ENCODE measurements around the gene SERPINB2. TPM values are rescaled to one million over a fixed set of nuclear protein-coding genes. Genes with fewer than 3 reads are reported as not detected.
A peak's percentile ranks its signal among the peaks of the same experiment; 100 is the strongest.
"Not testable (repeated sequence)": the region's sequence is repeated elsewhere in the genome, so short reads cannot be mapped to it uniquely, and the experiment has no call there.

The SERPINB2 gene
- total RNA-seq, 1 donor from 2014 or later: 1.9 TPM

DNA sequence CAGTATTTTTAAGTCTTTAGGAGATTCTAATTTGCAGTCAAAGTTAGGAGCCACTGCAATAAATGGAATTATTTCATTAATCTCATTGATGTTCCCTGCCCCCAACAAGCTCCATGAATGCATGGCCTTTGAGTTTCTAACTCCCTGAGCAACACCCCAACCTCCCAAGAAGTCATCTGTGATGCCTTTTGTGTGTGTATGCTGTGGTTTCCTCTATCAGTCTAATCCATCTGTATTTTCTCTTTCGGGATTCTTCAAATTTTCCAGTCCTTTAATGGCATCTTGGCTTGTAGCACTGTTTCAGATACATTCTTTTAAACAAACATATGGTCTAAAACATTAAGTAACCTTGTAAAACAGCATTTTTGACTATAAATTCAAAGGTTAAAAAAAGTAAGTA is 37.0 kb downstream of the SERPINB2 start:
- no peak for DNase-seq (ENCODE audit: low read depth)
- TF ChIP-seq CTCF (conservative IDR thresholded peaks at IDR 0.05; ENCODE audit: low read depth, low read length): no peak
- H3K4me3 ChIP-seq (ENCODE audit: low read depth, low read length): no peak overlapping the region

- TF ChIP-seq CTCF (conservative IDR thresholded peaks at IDR 0.05; ENCODE audit: low read depth, low read length): no peak
- no peak overlapping the region for H3K4me3 ChIP-seq (ENCODE audit: low read depth, low read length)
- DNase-seq (ENCODE audit: low read depth): no peak
Observed at GRCh38 chr18:63928331-63928730, 40.8 kb downstream of the SERPINB2 start.

DNA sequence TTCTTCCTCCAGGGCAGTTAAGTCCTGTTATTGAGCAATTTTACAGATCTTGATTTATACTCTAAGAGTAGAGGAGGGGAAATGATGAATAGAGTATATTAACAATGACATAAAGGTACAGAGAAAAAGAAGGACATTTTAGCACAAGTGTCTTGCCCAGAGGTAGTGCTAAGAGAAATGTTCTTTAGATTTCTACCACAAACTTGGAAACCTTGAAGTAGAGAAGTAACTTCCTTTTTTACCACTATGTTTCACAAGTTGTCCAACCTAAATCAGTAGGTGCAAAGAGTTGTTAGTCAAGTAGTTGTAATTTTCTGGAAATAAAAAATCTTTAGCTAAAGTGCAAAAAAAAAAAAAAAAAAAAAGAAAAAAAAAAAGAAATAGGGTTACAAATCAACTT is 41.9 kb downstream of the SERPINB2 start:
- H3K4me3 ChIP-seq (ENCODE audit: low read depth, low read length); DNase-seq (ENCODE audit: low read depth): not testable (repeated sequence)

- H3K4me3 ChIP-seq (ENCODE audit: low read depth, low read length): no peak overlapping the region
- DNase-seq (ENCODE audit: low read depth): no peak
- TF ChIP-seq CTCF (conservative IDR thresholded peaks at IDR 0.05; ENCODE audit: low read depth, low read length): no peak
Observed at GRCh38 chr18:63930773-63931354, 43.4 kb downstream of the SERPINB2 start.

- H3K4me3 ChIP-seq (ENCODE audit: low read depth, low read length): peak overlapping the region; percentile 64
- TF ChIP-seq CTCF (conservative IDR thresholded peaks at IDR 0.05; ENCODE audit: low read depth, low read length): peak; percentile 76
- no peak for DNase-seq (ENCODE audit: low read depth)
Observed at GRCh38 chr18:63936156-63936931, 48.8 kb downstream of the SERPINB2 start.

GRCh38 chr18:63936932-63937393 is 49.5 kb downstream of the SERPINB2 start:
- DNase-seq (ENCODE audit: low read depth): no peak
- peak overlapping the region; percentile 64 for H3K4me3 ChIP-seq (ENCODE audit: low read depth, low read length)
- no peak for TF ChIP-seq CTCF (conservative IDR thresholded peaks at IDR 0.05; ENCODE audit: low read depth, low read length)

- no peak for TF ChIP-seq CTCF (conservative IDR thresholded peaks at IDR 0.05; ENCODE audit: low read depth, low read length)
- H3K4me3 ChIP-seq (ENCODE audit: low read depth, low read length): no peak overlapping the region
- no peak for DNase-seq (ENCODE audit: low read depth)
Observed at GRCh38 chr18:63940008-63940407, 52.5 kb downstream of the SERPINB2 start.

DNA sequence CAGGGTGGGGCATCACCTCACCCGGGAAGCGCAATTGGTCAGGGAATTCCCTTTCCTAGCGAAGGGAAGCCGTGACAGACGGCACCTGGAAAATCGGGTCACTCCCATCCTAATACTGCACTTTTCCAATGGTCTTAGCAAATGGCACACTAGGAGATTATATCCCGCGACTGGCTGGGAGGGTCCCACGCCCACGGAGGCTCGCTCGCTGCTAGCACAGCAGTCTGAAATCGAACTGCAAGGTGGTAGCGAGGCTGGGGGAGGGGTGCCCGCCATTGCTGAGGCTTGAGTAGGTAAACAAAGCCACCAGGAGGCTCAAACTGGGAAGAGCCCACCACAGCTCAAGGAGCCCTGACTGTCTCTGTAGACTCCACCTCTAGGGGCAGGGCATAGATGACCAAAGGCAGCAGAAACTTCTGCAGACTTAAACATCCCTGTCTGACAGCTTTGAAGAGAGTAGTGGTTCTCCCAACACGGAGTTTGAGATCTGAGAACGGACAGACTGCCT is 53.1 kb downstream of the SERPINB2 start:
- not testable (repeated sequence) for H3K4me3 ChIP-seq (ENCODE audit: low read depth, low read length); DNase-seq (ENCODE audit: low read depth)

Measured in epithelial cell of proximal tubule (primary cell).